Kidney tubule cell (primary cell): ENCODE measurements around the gene SLC35F3.

Source experiments
- DNase-seq: peaks from one replicate; pipeline ENCODE4 v3.0.0-alpha.2; 2018; ENCODE audit warnings: low spot score

SLC35F3 gene

GRCh38 chr1:234321231-234321630, 416.8 kb downstream of the SLC35F3 start:
- no peak for DNase-seq

GRCh38 chr1:234322097-234322496, 417.6 kb downstream of the SLC35F3 start:
- DNase-seq: no peak

DNA sequence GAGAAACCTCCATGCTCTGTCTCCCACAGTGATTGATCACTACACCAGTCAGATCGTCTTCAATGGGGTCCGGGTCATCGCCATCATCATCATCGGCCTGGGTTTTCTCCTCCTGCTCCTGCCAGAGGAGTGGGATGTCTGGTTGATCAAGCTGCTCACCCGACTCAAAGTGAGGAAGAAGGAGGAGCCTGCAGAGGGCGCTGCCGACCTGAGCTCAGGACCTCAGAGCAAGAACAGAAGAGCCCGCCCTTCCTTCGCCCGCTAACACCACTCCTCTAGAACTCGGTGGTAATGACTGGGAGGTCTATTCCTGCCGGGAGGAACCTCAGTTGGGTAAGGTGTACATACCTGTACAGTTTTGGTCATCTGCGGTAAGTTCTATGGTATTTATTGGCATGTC, 418.5 kb downstream of the SLC35F3 start:
- no peak for DNase-seq

DNA sequence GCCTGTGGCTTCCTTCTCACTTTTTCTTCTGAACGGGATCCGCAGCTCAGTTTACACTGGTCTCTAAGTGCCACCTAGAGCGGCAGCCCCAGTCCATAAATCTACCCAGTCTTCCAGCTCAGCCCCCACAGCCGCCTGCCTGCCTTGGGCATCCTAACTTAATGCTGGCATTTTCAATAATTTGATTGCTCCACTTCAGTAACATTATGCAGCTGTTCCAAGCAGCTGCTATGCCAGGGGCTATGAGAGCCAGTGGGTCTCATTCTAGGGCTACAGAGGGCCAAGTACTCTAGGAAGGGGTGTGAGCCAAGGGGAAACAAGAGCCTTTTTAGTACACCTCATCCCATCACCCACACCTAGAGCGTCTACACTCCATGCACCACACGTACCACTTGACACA, 420.3 kb downstream of the SLC35F3 start:
- DNase-seq: no peak

GRCh38 chr1:234325878-234326496, 421.5 kb downstream of the SLC35F3 start:
- DNase-seq: no peak

DNA sequence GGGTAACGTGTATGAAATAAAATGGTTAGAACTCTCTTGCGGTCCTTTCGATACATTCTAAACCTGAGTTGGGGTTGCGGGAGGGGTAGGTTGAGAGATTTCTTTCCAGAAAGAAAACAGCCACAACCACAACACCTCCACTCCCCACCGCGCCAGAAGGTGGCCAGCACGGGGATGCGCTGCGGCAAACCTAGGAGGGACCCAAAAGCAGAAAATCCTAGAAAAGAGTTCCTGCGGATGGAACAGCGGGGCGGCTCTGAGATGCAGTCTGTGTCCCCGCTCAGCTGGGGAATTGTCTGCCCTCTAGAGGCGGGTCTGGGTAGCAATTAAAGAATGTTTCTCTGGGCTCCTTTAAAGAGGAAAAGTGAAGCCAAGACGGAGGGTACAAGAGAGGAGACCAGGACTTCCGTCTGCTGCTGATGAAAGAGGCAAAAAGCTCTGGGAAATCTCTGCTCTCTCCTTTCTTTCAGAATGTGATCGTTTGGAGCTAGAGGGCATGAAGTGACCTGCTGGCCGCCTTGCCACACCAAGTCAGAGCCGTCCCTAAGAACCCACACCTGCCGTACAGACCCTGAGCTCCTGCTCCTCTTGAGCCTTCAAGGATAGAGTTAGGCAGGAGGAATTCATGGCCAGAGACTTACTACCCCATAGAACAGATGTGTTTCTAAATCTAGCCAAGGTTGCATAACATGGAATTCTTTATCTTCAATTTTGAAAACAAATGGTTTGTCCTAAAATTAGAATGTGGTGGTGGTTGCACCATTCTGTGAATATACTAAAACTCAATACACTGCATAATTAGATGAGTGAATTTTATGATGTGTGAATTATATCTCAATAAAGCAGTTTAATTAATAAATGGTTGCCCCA, 422.3 kb downstream of the SLC35F3 start:
- peak; percentile 59 for DNase-seq

DNA sequence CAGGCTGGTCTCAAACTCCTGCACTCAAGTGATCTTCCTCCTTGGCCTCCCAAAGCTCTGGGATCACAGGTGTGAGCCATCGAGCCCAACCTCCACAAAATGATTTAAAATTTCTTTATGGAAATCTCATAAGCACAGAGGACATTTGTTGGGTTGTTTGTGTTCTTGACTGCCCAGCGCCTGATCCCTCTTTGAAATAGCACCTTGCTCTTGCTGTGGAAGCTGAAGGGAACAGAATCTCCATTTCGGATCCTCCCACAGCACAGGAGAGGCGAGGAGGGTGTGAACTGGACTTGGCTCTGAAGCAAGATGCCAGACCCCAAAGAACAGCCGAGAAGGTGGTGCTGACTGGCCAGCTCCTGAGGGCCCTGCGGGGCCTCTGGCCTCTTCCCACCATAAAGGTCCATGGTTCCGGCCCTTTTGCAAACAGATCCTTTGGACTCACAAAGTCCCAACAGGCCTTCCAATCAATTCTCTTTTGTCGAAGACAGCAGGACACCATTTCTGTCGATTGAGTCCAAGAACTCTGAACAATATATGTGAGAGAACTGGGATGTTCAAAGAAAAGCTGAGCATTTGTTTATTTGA, 423.2 kb downstream of the SLC35F3 start:
- DNase-seq: no peak

DNA sequence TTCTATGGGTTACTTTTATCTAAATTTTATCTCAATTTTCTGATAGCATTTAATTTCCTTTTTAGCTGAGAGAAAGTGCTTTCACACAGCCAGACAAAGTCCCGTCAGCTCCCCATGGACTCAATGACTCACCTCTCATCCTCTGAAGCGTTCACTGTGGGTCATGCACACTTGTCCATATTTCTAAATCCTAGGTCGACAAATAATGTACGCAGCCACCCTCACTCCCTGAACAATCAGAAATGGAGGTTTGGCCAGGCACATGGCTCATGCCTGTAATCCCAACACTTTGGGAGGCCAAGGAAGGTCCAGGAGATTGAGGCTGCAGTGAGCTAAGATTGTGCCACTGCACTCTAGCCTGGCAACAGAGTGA, 426.4 kb downstream of the SLC35F3 start:
- DNase-seq: no peak

- DNase-seq: no peak
These were observed 427.0 kb downstream of the SLC35F3 start for GRCh38 chr1:234331507-234331906.

DNA sequence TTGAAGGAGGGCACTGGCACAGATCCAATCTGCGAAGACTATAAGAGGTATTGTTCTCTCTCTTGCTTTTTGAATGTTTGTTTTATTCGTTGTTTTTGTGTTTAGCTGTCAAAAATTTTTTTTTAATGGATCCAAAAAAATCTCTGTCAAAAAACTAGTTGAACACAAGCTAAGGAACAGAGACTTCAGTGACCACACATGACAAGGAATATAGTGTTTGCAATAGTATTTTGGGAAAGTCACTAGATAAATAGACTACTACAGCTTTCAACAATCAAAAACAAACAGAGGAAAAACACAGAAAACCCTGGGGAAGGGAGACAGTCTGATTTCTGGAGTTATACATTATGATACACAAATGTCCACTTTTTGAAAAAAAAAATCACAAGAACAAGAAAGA, 431.9 kb downstream of the SLC35F3 start:
- DNase-seq: no peak

GRCh38 chr1:234337233-234337632, 432.8 kb downstream of the SLC35F3 start:
- DNase-seq: no peak

GRCh38 chr1:234340528-234340927, 436.1 kb downstream of the SLC35F3 start:
- DNase-seq: no peak

DNA sequence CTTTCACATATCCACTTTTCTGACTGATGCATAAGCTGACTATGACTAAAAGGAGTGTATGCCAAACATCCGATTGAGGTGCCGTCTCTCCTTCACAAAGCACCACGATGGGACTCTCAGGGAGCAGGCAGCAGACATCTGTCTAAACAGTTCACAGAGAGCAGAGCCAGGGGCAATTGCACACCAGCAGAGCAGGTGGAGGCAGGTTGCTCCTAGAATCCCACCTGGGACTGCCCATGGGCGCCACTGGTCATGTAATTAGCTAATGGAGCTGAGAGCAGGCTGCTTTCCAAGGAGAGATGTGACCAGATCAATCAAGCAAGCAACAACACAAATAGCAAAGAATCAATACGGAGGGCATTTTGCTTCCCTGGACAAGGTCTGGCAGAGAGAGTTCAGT, 438.3 kb downstream of the SLC35F3 start:
- no peak for DNase-seq

- DNase-seq: no peak
These were observed 440.8 kb downstream of the SLC35F3 start for GRCh38 chr1:234345237-234345636.

GRCh38 chr1:234348964-234349363, 444.5 kb downstream of the SLC35F3 start:
- DNase-seq: no peak

GRCh38 chr1:234355782-234356510, 451.5 kb downstream of the SLC35F3 start:
- no peak for DNase-seq

GRCh38 chr1:234356615-234357269, 452.3 kb downstream of the SLC35F3 start:
- peak; percentile 48 for DNase-seq

- DNase-seq: no peak
These were observed 453.4 kb downstream of the SLC35F3 start for GRCh38 chr1:234357831-234358230.

DNA sequence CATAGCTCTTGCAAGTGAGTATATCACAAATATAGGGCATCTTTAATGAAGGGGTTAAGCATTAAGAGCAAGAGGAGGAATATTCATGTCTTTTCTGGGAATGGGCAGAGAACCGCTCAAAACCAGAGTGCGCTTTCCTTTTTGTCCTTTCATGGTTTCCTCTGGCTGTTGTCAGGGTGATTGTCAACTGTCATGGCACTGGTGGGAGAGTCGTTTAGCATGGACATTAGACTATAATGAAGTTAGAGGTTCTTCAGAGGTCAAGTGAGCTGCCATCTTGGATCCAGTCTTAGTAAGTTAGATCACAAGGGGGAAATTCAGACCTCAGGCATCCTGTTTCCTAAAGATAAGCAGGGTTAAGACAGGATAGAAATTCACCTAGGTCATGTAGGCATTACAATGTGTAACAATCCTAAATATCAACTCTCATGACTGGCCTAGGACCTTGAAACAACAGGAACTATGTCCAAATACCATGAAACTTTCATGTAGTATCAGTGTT, 456.7 kb downstream of the SLC35F3 start:
- no peak for DNase-seq

- DNase-seq: no peak
These were observed 458.1 kb downstream of the SLC35F3 start for GRCh38 chr1:234362558-234362957.

DNA sequence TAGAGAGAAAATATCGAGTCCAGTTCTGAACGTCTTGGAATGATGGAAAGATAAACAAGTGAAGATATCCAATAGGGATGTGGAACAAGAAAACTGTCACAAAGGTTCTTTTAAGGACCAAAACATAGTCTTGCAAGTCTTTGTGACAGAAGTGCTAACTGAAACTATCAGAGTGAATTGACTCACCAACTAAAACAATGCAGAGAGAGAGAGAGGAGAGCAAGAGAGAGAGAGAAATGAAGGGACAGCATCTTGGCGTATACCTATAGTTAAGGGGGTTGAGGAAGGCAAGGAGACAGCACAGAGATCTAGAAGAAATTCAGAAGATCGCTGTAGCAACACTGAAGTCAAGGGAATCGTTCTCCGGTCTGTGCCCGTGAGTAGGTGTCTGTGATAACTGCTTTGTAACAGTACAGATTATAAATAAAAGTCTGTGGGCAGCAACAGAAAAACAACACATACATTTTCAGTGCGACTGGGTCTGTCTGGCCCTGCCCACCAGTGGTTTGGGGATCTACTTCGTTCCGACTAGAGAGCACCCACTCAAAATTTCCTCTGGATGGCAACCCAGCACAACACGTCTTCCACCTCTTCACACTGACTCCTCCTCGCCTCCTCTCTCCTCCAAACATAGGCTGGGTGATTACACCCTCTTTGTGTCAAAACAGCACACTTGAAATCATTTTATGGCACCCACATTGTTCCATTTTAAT, 464.0 kb downstream of the SLC35F3 start:
- DNase-seq: no peak
